HG03521 (cell line): Measurements from ENCODE around the gene PRSS36.

Experiments
- ATAC-seq: cut with Tn5 transposase; IDR thresholded peaks from one replicate; pipeline ENCODE4 v1.9.1; 2021; ENCODE audit warnings: mild to moderate bottlenecking, moderate library complexity; ENCODE audit not compliant: unreplicated experiment

The PRSS36 gene

GRCh38 chr16:31128711-31129567 lies 20.9 kb downstream of the PRSS36 start:
- no peak for ATAC-seq

- no peak for ATAC-seq
Observed at GRCh38 chr16:31127182-31127581, 22.7 kb downstream of the PRSS36 start.

- no peak for ATAC-seq
Observed at GRCh38 chr16:31125844-31126243, 24.0 kb downstream of the PRSS36 start.

GRCh38 chr16:31120129-31120528 lies 29.7 kb downstream of the PRSS36 start:
- ATAC-seq = no peak

GRCh38 chr16:31118223-31119155 lies 31.4 kb downstream of the PRSS36 start:
- no peak for ATAC-seq

- peak; percentile 89 for ATAC-seq
Observed at GRCh38 chr16:31117384-31118222, 32.3 kb downstream of the PRSS36 start, which contains the start of gene KAT8. TSS of gene KAT8 (plus strand) at chr16:31117664. CDS start at chr16:31117682, 18 bp downstream.

GRCh38 chr16:31114468-31114867 lies 35.4 kb downstream of the PRSS36 start:
- no peak for ATAC-seq

GRCh38 chr16:31113121-31114120 lies 36.4 kb downstream of the PRSS36 start:
- ATAC-seq = no peak

- ATAC-seq = no peak
Observed at GRCh38 chr16:31112711-31113110, 37.2 kb downstream of the PRSS36 start.

GRCh38 chr16:31111881-31112466 lies 37.9 kb downstream of the PRSS36 start:
- no peak for ATAC-seq

- ATAC-seq = no peak
Observed at GRCh38 chr16:31110106-31111034, 39.5 kb downstream of the PRSS36 start.

GRCh38 chr16:31109622-31110021 lies 40.2 kb downstream of the PRSS36 start:
- no peak for ATAC-seq

GRCh38 chr16:31108794-31109558 lies 40.9 kb downstream of the PRSS36 start:
- ATAC-seq = no peak

- peak; percentile 81 for ATAC-seq
Observed at GRCh38 chr16:31108035-31108793, 41.7 kb downstream of the PRSS36 start, which contains the start of gene BCKDK. TSS of gene BCKDK (plus strand) at chr16:31108386. CDS start at chr16:31109224, 838 bp downstream.

- ATAC-seq = peak; percentile 39
Observed at GRCh38 chr16:31107465-31107867, 42.4 kb downstream of the PRSS36 start.
